Stimulated activated naive CD8-positive, alpha-beta T cell treated with anti-CD3 and anti-CD28 coated beads, Interleukin-15, Interleukin-2, amounts not matched to agents 100 ng/mL and 50 ng/mL, for 24 hours (primary cell): ENCODE data around the gene SV2B.

Experiments
- H3K27ac Mint-ChIP-seq: one replicate; pipeline ENCODE4 v1.8.0; 2021; ENCODE audit warnings: mild to moderate bottlenecking, mixed read lengths
- H3K27me3 Mint-ChIP-seq: one replicate; pipeline ENCODE4 v1.8.0; 2021; ENCODE audit warnings: mixed read lengths
- H3K36me3 Mint-ChIP-seq: one replicate; pipeline ENCODE4 v1.8.0; 2021; ENCODE audit warnings: low read depth, mixed read lengths
- H3K4me1 Mint-ChIP-seq: one replicate; pipeline ENCODE4 v1.8.0; 2021; ENCODE audit warnings: low read depth, mixed read lengths
- H3K4me3 Mint-ChIP-seq: one replicate; pipeline ENCODE4 v1.8.0; 2021; ENCODE audit warnings: mild to moderate bottlenecking, mixed read lengths
- H3K9me3 Mint-ChIP-seq: one replicate; pipeline ENCODE4 v1.8.0; 2021; ENCODE audit warnings: mixed read lengths

The SV2B gene

GRCh38 chr15:91142106-91142744, 42.2 kb downstream of the SV2B start:
- no peaks in the 10 kb centered on the region for H3K9me3 Mint-ChIP-seq
- peaks cover 44% of the 10 kb centered on the region for H3K27me3 Mint-ChIP-seq
- no peaks in the 10 kb centered on the region for H3K36me3 Mint-ChIP-seq
- H3K4me3 Mint-ChIP-seq, result no peak overlapping the region
- no peaks in the 10 kb centered on the region for H3K4me1 Mint-ChIP-seq
- no peak overlapping the region for H3K27ac Mint-ChIP-seq

- Mint-ChIP-seq H3K27ac (no peak overlapping the region), H3K27me3 (peaks cover 41% of the 10 kb centered on the region), H3K4me3 (no peak overlapping the region), H3K9me3 (no peaks in the 10 kb centered on the region), H3K4me1 (no peaks in the 10 kb centered on the region), H3K36me3 (no peaks in the 10 kb centered on the region)
Measured at GRCh38 chr15:91142946-91143345, 42.9 kb downstream of the SV2B start.

DNA sequence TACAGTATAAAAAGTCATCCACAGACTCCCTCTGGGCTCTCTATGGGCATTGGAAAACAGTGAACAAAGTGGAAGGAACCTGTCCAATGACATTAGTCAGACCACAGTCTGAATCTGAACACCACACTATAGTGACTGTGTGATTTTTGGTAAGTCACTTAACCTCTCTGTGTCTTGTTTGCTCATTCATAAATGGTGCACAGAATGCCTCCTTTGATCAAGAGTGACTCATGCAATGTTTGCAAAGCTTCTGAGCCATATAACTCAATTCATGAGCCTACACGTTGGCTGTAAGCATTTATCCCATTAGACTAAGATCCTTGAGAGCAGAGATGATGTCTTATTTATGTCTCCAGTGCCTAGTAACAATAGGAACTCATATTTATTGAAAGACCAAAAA, 46.7 kb downstream of the SV2B start:
- H3K27ac Mint-ChIP-seq, result no peak overlapping the region
- H3K27me3 Mint-ChIP-seq, result peaks cover 48% of the 10 kb centered on the region
- H3K9me3 Mint-ChIP-seq, result no peaks in the 10 kb centered on the region
- H3K36me3 Mint-ChIP-seq, result no peaks in the 10 kb centered on the region
- H3K4me3 Mint-ChIP-seq, result no peak overlapping the region
- H3K4me1 Mint-ChIP-seq, result no peaks in the 10 kb centered on the region

- Mint-ChIP-seq H3K4me3 (no peak overlapping the region), H3K9me3 (no peaks in the 10 kb centered on the region), H3K27me3 (peaks cover 46% of the 10 kb centered on the region), H3K36me3 (no peaks in the 10 kb centered on the region), H3K4me1 (no peaks in the 10 kb centered on the region), H3K27ac (no peak overlapping the region)
Measured at GRCh38 chr15:91148243-91148642, 48.2 kb downstream of the SV2B start.

DNA sequence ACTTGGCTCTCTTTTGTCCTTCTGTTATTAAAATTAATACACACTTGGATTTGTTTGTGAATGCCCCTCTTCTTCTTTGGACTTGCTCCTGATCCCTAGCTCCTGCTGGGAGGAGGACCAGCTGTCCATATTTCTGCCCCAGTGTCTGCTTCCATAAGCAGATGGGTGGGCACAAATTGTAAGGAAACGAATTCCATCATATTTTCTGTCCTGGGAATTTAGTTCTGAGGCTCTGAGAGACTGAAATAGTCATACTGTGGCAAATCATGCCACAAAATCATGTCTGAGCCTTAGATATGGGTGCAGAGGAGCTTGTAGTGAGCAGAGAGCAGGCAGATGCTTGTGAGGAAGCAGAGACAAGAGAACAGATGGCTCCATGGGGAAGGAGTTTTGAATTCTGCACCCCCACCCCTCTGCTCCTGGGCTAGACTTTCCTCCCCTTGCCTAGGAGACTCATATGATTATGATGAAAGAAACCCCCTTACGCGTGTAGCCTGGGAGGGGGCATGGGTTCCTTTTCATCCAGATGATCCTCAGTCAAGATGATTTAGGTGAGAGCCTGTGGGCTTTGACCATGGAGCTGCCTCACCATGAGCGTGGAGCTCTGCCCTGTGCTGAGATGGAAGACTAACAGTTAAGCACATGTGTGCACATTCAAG, 50.6 kb downstream of the SV2B start:
- no peaks in the 10 kb centered on the region for H3K36me3 Mint-ChIP-seq
- H3K27me3 Mint-ChIP-seq, result peaks cover 42% of the 10 kb centered on the region
- H3K27ac Mint-ChIP-seq, result no peak overlapping the region
- H3K4me3 Mint-ChIP-seq, result no peak overlapping the region
- H3K9me3 Mint-ChIP-seq, result no peaks in the 10 kb centered on the region
- H3K4me1 Mint-ChIP-seq, result no peaks in the 10 kb centered on the region

DNA sequence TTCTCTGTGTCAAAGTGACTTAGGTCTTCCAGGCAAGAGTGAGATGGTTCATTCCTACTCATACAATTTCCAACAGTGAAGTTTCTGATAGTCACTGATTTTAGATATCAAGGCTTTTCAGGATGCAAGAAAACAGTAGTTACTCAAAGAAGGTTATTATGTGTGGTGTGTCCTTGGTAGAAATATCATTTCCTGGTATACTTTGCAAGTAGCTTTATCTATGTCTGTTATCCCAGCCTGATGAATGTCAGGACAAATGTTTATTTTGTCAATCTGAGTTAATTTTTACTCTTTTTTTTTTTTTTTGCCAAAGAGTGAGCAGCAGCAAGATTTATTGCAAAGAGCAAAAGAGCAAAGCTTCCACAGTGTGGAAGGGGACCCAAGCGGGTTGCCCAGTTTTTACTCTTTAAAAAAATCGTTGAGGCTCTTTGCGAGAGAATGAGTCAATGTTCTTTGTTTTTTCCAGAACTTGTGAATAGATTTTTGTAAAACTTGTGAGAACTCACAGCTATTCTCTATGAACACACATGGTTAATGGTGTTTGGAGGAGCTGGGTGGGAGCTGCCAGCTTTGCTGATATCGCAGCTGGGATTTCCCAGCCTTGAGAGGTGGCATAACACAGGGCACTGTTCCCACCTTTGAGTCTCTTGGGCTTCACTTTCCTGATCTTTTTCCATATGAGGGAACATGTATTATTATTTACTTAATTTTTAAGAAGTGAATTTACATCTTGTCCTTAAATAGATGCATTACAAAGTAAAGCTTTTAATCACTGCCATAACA, 51.9 kb downstream of the SV2B start:
- Mint-ChIP-seq H3K36me3 (no peaks in the 10 kb centered on the region), H3K27me3 (peaks cover 40% of the 10 kb centered on the region), H3K4me1 (no peaks in the 10 kb centered on the region)

DNA sequence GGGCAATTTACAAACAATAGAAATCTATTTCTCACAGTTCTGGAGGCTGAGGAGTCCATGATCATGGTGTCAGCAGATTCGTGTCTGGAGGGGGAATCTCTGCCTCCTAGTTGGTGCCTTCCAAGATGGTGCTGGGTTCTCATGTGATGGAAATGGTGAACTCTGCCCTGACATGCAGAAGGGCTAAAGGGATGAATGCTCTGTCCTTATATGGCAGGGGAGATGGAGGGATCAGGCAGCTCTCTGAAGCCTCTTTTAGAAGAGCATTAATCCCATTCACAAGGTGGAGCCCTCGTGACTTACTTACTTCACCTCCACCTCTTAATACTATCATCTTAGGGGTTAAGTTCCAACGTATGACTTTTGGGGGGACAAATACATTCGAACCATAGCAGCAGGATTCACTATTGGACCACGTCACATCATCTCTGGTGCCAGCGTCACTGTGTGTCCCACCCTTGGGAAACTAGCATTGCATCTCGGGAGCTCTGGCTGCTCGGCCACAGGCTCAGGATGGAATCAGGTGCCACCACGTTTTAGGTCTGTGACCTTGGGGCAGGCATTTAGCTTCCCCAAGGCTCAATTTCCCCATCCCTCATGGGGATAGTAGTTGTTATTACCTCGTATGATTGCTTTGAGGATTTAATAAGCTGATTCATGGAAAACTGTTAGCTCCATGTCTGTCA, 53.0 kb downstream of the SV2B start:
- Mint-ChIP-seq H3K36me3 (no peaks in the 10 kb centered on the region), H3K27me3 (peaks cover 42% of the 10 kb centered on the region), H3K27ac (no peak overlapping the region), H3K4me3 (no peak overlapping the region), H3K4me1 (no peaks in the 10 kb centered on the region), H3K9me3 (no peaks in the 10 kb centered on the region)

More for the DNA sequence above, 51.9 kb downstream of the SV2B start:
- Mint-ChIP-seq H3K4me3 (no peak overlapping the region), H3K9me3 (no peaks in the 10 kb centered on the region), H3K27ac (no peak overlapping the region)

DNA sequence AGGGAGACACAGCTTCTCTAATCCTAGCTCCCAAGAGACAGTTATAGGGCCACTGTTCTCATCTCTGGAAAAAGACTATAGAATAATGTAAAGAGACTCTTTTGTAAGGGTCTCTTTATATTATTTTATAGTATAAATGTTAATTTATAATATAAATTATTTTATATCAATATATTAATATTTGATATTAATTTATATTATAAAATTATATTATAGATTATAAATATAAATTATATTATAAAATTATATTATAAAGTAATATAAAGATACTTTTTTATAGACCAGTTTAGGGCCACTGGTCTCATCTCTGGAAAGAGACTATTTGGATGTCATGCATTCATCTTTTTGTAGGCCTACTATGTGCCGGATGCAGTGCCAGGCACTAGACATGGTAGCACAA, 53.9 kb downstream of the SV2B start:
- H3K9me3 Mint-ChIP-seq, result no peaks in the 10 kb centered on the region
- no peak overlapping the region for H3K27ac Mint-ChIP-seq
- H3K4me3 Mint-ChIP-seq, result no peak overlapping the region
- H3K27me3 Mint-ChIP-seq, result peaks cover 49% of the 10 kb centered on the region
- no peaks in the 10 kb centered on the region for H3K36me3 Mint-ChIP-seq
- H3K4me1 Mint-ChIP-seq, result no peaks in the 10 kb centered on the region

DNA sequence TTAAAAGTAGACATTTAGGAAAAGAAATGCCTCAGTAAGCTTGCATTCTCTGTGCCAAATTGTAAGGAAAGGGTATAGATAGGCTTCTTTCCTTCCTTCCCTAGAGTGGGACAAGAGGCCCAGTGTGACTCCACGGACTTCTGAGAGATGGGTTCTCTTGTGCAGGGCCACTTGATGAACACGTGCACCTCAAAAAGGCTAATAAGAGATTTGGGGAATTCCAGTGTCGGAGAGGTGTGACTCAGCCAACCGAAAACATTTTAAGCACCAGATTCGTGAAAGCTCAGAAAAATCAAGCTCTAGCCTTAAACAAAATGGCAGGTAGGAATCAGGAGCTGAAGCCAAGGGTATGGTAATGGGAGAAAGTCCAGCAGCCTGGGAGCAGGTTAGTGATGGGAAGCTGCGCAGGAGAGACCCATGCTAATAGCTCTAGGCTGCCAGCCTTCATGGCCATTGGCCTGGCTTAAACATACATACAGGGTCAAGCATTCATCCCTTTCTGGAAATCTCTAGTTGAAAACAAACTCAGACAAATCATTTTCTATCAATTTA, 56.2 kb downstream of the SV2B start:
- H3K27ac Mint-ChIP-seq, result no peak overlapping the region
- H3K4me3 Mint-ChIP-seq, result no peak overlapping the region
- H3K27me3 Mint-ChIP-seq, result peaks cover 42% of the 10 kb centered on the region
- H3K4me1 Mint-ChIP-seq, result no peaks in the 10 kb centered on the region
- H3K36me3 Mint-ChIP-seq, result no peaks in the 10 kb centered on the region
- no peaks in the 10 kb centered on the region for H3K9me3 Mint-ChIP-seq

GRCh38 chr15:91158415-91159394, 58.6 kb downstream of the SV2B start:
- H3K4me3 Mint-ChIP-seq, result no peak overlapping the region
- H3K4me1 Mint-ChIP-seq, result no peaks in the 10 kb centered on the region
- H3K27me3 Mint-ChIP-seq, result peaks cover 31% of the 10 kb centered on the region
- H3K9me3 Mint-ChIP-seq, result no peaks in the 10 kb centered on the region
- H3K27ac Mint-ChIP-seq, result no peak overlapping the region
- no peaks in the 10 kb centered on the region for H3K36me3 Mint-ChIP-seq

DNA sequence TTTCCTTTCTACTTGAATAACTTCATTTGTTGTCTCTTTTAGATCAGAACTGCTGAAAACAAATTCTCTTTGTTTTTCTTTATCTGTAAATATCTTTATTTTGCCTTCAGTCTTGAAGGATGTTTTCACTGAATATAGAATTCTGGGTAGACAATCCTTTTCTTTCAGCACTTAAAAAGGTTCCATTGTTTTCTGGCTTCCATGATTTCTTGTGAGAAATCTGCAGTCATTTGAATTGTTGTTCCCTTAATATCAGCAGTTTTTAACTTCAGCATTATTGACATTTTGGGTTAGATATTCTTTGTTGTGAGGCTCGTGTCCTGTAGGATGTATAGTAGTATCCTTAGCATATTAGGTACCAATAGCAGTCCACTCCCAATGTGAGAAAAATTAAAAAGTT, 65.8 kb downstream of the SV2B start:
- Mint-ChIP-seq H3K36me3 (no peaks in the 10 kb centered on the region), H3K9me3 (peaks cover 10% of the 10 kb centered on the region), H3K4me1 (no peaks in the 10 kb centered on the region), H3K27me3 (peaks cover 17% of the 10 kb centered on the region), H3K27ac (no peak overlapping the region), H3K4me3 (no peak overlapping the region)

- Mint-ChIP-seq H3K36me3 (no peaks in the 10 kb centered on the region), H3K4me3 (no peak overlapping the region), H3K27ac (no peak overlapping the region), H3K27me3 (peaks cover 34% of the 10 kb centered on the region), H3K9me3 (peaks cover 10% of the 10 kb centered on the region), H3K4me1 (no peaks in the 10 kb centered on the region)
Measured at GRCh38 chr15:91168457-91168856, 68.4 kb downstream of the SV2B start.

DNA sequence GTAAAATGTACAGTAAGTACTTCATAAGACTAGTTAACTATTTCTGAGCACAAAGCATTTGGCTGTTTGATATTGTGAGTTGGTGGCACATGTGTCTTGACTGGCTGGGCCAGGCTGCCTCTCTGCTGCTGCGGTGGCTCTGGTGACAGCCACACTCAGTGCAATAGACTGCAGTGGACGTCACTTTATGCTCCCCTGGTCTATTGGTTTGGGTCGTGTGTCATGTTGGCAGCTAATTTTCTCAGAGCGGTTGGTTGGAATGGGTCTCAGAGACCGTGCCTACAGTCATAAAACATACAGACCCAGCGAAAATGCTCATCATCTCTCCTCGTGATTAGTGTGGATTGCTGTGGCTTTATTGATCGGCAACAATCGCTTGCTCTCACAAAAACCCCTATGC, 71.3 kb downstream of the SV2B start:
- H3K9me3 Mint-ChIP-seq, result peaks cover 4% of the 10 kb centered on the region
- no peaks in the 10 kb centered on the region for H3K36me3 Mint-ChIP-seq
- H3K27ac Mint-ChIP-seq, result no peak overlapping the region
- H3K27me3 Mint-ChIP-seq, result peaks cover 29% of the 10 kb centered on the region
- H3K4me1 Mint-ChIP-seq, result no peaks in the 10 kb centered on the region
- no peak overlapping the region for H3K4me3 Mint-ChIP-seq

GRCh38 chr15:91182101-91182500, 82.0 kb downstream of the SV2B start:
- no peaks in the 10 kb centered on the region for H3K9me3 Mint-ChIP-seq
- H3K4me3 Mint-ChIP-seq, result no peak overlapping the region
- H3K27me3 Mint-ChIP-seq, result peaks cover 40% of the 10 kb centered on the region
- no peaks in the 10 kb centered on the region for H3K36me3 Mint-ChIP-seq
- H3K27ac Mint-ChIP-seq, result no peak overlapping the region
- no peaks in the 10 kb centered on the region for H3K4me1 Mint-ChIP-seq
